ENCODE data around the gene FOSL2.

DNA sequence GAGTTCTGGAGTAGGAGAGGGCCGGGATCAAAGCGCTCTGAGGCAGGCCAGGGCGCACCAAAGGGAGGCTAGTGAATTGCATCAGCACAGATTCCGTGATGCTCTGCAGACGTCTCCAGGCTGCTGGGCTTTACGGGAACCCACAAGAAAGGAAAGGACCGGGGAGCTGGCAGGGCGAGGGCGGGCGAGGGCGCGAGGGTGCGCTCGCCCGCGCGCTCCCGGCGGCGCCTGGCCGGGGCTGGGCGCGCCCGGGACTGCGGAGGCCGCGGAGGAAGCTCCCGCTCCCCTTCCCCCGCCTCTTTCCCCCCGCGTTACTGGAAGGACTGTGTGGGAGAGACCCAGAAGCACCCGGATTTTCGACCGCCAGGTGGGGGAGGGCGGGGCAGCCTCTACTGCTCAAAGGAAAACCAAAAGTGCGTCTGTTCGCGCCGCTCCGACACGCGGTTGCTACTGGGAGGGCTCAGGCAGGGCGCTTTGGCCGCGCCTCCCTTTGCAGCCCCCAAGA lies 2.4 kb upstream of the FOSL2 start:
- TF ChIP-seq, protein P1, sequence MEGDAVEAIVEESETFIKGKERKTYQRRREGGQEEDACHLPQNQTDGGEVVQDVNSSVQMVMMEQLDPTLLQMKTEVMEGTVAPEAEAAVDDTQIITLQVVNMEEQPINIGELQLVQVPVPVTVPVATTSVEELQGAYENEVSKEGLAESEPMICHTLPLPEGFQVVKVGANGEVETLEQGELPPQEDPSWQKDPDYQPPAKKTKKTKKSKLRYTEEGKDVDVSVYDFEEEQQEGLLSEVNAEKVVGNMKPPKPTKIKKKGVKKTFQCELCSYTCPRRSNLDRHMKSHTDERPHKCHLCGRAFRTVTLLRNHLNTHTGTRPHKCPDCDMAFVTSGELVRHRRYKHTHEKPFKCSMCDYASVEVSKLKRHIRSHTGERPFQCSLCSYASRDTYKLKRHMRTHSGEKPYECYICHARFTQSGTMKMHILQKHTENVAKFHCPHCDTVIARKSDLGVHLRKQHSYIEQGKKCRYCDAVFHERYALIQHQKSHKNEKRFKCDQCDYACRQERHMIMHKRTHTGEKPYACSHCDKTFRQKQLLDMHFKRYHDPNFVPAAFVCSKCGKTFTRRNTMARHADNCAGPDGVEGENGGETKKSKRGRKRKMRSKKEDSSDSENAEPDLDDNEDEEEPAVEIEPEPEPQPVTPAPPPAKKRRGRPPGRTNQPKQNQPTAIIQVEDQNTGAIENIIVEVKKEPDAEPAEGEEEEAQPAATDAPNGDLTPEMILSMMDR (IDR thresholded peaks at IDR 0.05; ENCODE audit: borderline replicate concordance, extremely low read depth, low read length, poor library complexity, severe bottlenecking) = no peak
- TF ChIP-seq EZH2 (IDR thresholded peaks at IDR 0.05; ENCODE audit: borderline replicate concordance, low read depth, low read length, severe bottlenecking) = no peak
